KOPT-K1 (cell line): ENCODE data around the gene INPP5E.
"Not testable (repeated sequence)": the region's sequence is repeated elsewhere in the genome, so short reads cannot be mapped to it uniquely, and the experiment has no call there.

ENCODE experiments used
- H3K27ac ChIP-seq: fragments of 200-600 bp; sonication (generic); 2 replicates; pipeline ENCODE4 v1.5.1; 2016; ENCODE audit warnings: antibody characterized with exemption, mild to moderate bottlenecking, low read depth, low read length; ENCODE audit not compliant: poor library complexity, severe bottlenecking
- H3K36me3 ChIP-seq: fragments of 200-600 bp; sonication (generic); 2 replicates; pipeline ENCODE4 v1.5.1; 2017; ENCODE audit warnings: antibody characterized with exemption, mild to moderate bottlenecking, low read length, moderate library complexity; ENCODE audit not compliant: insufficient read depth
- H3K9me3 ChIP-seq: fragments of 200-600 bp; sonication (generic); 2 replicates; pipeline ENCODE4 v1.5.1; 2017; ENCODE audit warnings: antibody characterized with exemption, low read length, mild to moderate bottlenecking; ENCODE audit not compliant: insufficient read depth, poor library complexity, severe bottlenecking

Gene INPP5E

GRCh38 chr9:136430588-136431234 lies 8.9 kb downstream of the INPP5E start:
- Histone ChIP-seq H3K27ac (no peak overlapping the region), H3K9me3 (no peaks in the 10 kb centered on the region), H3K36me3 (peaks cover 35% of the 10 kb centered on the region)

GRCh38 chr9:136429683-136430491 lies 9.8 kb downstream of the INPP5E start:
- Histone ChIP-seq H3K9me3 (no peaks in the 10 kb centered on the region), H3K36me3 (peaks cover 42% of the 10 kb centered on the region), H3K27ac (no peak overlapping the region)

GRCh38 chr9:136429075-136429628 lies 10.5 kb downstream of the INPP5E start:
- no peaks in the 10 kb centered on the region for H3K9me3 ChIP-seq
- peaks cover 50% of the 10 kb centered on the region for H3K36me3 ChIP-seq
- H3K27ac ChIP-seq = no peak overlapping the region

- Histone ChIP-seq H3K9me3 (no peaks in the 10 kb centered on the region), H3K36me3 (peaks cover 63% of the 10 kb centered on the region), H3K27ac (no peak overlapping the region)
These were observed 12.9 kb downstream of the INPP5E start for GRCh38 chr9:136426787-136427186.

- H3K36me3 ChIP-seq = peaks cover 69% of the 10 kb centered on the region
- not testable (repeated sequence) for H3K9me3 ChIP-seq, H3K27ac ChIP-seq
These were observed 14.3 kb downstream of the INPP5E start for GRCh38 chr9:136425367-136425766.

- H3K36me3 ChIP-seq = peaks cover 69% of the 10 kb centered on the region
- H3K9me3 ChIP-seq = no peaks in the 10 kb centered on the region
- H3K27ac ChIP-seq = no peak overlapping the region
These were observed 14.8 kb downstream of the INPP5E start for GRCh38 chr9:136424750-136425362.

- Histone ChIP-seq H3K27ac (no peak overlapping the region), H3K9me3 (no peaks in the 10 kb centered on the region), H3K36me3 (peaks cover 68% of the 10 kb centered on the region)
These were observed 16.1 kb downstream of the INPP5E start for GRCh38 chr9:136423432-136424146.

- no peak overlapping the region for H3K27ac ChIP-seq
- H3K36me3 ChIP-seq = peaks cover 75% of the 10 kb centered on the region
- no peaks in the 10 kb centered on the region for H3K9me3 ChIP-seq
These were observed 16.8 kb downstream of the INPP5E start for GRCh38 chr9:136422876-136423275.

GRCh38 chr9:136421791-136422190 lies 17.9 kb downstream of the INPP5E start:
- no peaks in the 10 kb centered on the region for H3K9me3 ChIP-seq
- no peak overlapping the region for H3K27ac ChIP-seq
- H3K36me3 ChIP-seq = peaks cover 85% of the 10 kb centered on the region

- Histone ChIP-seq H3K9me3 (no peaks in the 10 kb centered on the region), H3K27ac (no peak overlapping the region), H3K36me3 (peaks cover 95% of the 10 kb centered on the region)
These were observed 20.6 kb downstream of the INPP5E start for GRCh38 chr9:136419092-136419420.

GRCh38 chr9:136418182-136419091 lies 21.2 kb downstream of the INPP5E start:
- Histone ChIP-seq H3K36me3 (peaks cover 95% of the 10 kb centered on the region), H3K9me3 (no peaks in the 10 kb centered on the region), H3K27ac (no peak overlapping the region)

- H3K36me3 ChIP-seq = peaks cover 93% of the 10 kb centered on the region
- H3K9me3 ChIP-seq = no peaks in the 10 kb centered on the region
- no peak overlapping the region for H3K27ac ChIP-seq
These were observed 22.7 kb downstream of the INPP5E start for GRCh38 chr9:136416914-136417313.

- Histone ChIP-seq H3K9me3 (no peaks in the 10 kb centered on the region), H3K27ac (no peak overlapping the region), H3K36me3 (peaks cover 91% of the 10 kb centered on the region)
These were observed 23.2 kb downstream of the INPP5E start for GRCh38 chr9:136416427-136416826.

GRCh38 chr9:136412962-136413361 lies 26.7 kb downstream of the INPP5E start:
- peaks cover 61% of the 10 kb centered on the region for H3K36me3 ChIP-seq
- no peak overlapping the region for H3K27ac ChIP-seq
- no peaks in the 10 kb centered on the region for H3K9me3 ChIP-seq
